Mesenchymal stem cell (in vitro differentiated cells and primary cell): Measurements from ENCODE around the gene KDM4E.
A peak's percentile ranks its signal among the peaks of the same experiment; 100 is the strongest.

Experiments used
- DNase-seq: peaks from one replicate; pipeline ENCODE4 v3.0.0-alpha.2; 2013
- H2AFZ ChIP-seq: one replicate; pipeline ENCODE4 v1.6.1; 2013; ENCODE audit warnings: low read depth, mild to moderate bottlenecking, control low read depth, inconsistent platforms, low read length, moderate library complexity
- H2AK5ac ChIP-seq: 2 replicates; pipeline ENCODE4 v1.6.1; 2013; ENCODE audit warnings: low read length, moderate library complexity, mild to moderate bottlenecking, inconsistent platforms; ENCODE audit not compliant: severe bottlenecking
- H2BK120ac ChIP-seq: one replicate; pipeline ENCODE4 v1.6.1; 2013; ENCODE audit warnings: low read depth, mild to moderate bottlenecking, inconsistent platforms, low read length, moderate library complexity
- H2BK12ac ChIP-seq, 2 experiments: one replicate each; pipeline ENCODE4 v1.6.1; 2013; ENCODE audit warnings: inconsistent platforms in 2 of 2, low read length in 2 of 2, mild to moderate bottlenecking in 2 of 2, moderate library complexity in 2 of 2, control low read depth in 1 of 2
- H2BK15ac ChIP-seq: one replicate; pipeline ENCODE4 v1.6.1; 2013; ENCODE audit warnings: mild to moderate bottlenecking, low read depth, inconsistent platforms; ENCODE audit not compliant: poor library complexity, severe bottlenecking
- H2BK5ac ChIP-seq: 2 replicates; pipeline ENCODE4 v1.6.1; 2013; ENCODE audit warnings: low read depth, mild to moderate bottlenecking, low read length, control low read depth, inconsistent platforms; ENCODE audit not compliant: poor library complexity, severe bottlenecking
- H3K14ac ChIP-seq, 2 experiments: one replicate each; pipeline ENCODE4 v1.6.1; 2013; ENCODE audit warnings: inconsistent platforms in 2 of 2, low read length in 2 of 2, control low read depth in 1 of 2, mild to moderate bottlenecking in 1 of 2, moderate library complexity in 1 of 2
- H3K18ac ChIP-seq, 2 experiments: one replicate each; pipeline ENCODE4 v1.6.1; 2013; ENCODE audit warnings: inconsistent platforms in 2 of 2, low read length in 2 of 2, control low read depth in 1 of 2, low read depth in 1 of 2, mild to moderate bottlenecking in 1 of 2
- H3K23ac ChIP-seq, 2 experiments: one replicate each; pipeline ENCODE4 v1.6.1; 2013; ENCODE audit warnings: inconsistent platforms in 2 of 2, low read length in 2 of 2, mild to moderate bottlenecking in 2 of 2, moderate library complexity in 2 of 2, control low read depth in 1 of 2
- H3K27ac ChIP-seq: 2 replicates; pipeline ENCODE4 v1.5.1; 2013; ENCODE audit warnings: mild to moderate bottlenecking, moderate library complexity, low read length, control low read depth, inconsistent platforms; ENCODE audit not compliant: poor library complexity, severe bottlenecking
- H3K27me3 ChIP-seq, 2 experiments: 2 replicates each; pipeline versions ENCODE4 v1.6.1 to v1.7.0; 2013; ENCODE audit warnings: low read length in 2 of 2, mild to moderate bottlenecking in 2 of 2, moderate library complexity in 2 of 2, control low read depth in 1 of 2, inconsistent platforms in 1 of 2; ENCODE audit not compliant: control insufficient read depth in 1 of 2, insufficient read depth in 1 of 2
- H3K36me3 ChIP-seq, 2 experiments: 2 replicates each; pipeline versions ENCODE4 v1.6.1 to v1.7.0; 2013; ENCODE audit warnings: low read length in 2 of 2, control low read depth in 1 of 2, inconsistent platforms in 1 of 2, low read depth in 1 of 2, mild to moderate bottlenecking in 1 of 2; ENCODE audit not compliant: insufficient read depth in 2 of 2, control insufficient read depth in 1 of 2
- H3K4ac ChIP-seq, 2 experiments: one replicate each; pipeline ENCODE4 v1.6.1; 2013; ENCODE audit warnings: inconsistent platforms in 2 of 2, low read length in 2 of 2, mild to moderate bottlenecking in 2 of 2, moderate library complexity in 2 of 2, control low read depth in 1 of 2, low read depth in 1 of 2
- H3K4me1 ChIP-seq: 2 replicates; pipeline ENCODE4 v1.6.1; 2013; ENCODE audit warnings: low read depth, low read length, control low read depth; ENCODE audit not compliant: control insufficient read depth, insufficient read depth
- H3K4me2 ChIP-seq: 2 replicates; pipeline ENCODE4 v1.6.1; 2013; ENCODE audit warnings: low read length, mild to moderate bottlenecking, inconsistent platforms; ENCODE audit not compliant: poor library complexity, severe bottlenecking
- H3K4me3 ChIP-seq, 2 experiments: 2 replicates each; pipeline versions ENCODE4 v1.5.1 to v1.7.0; 2013; ENCODE audit warnings: low read length in 2 of 2, mild to moderate bottlenecking in 2 of 2, control low read depth in 1 of 2, low read depth in 1 of 2; ENCODE audit not compliant: insufficient read depth in 1 of 2
- H3K79me1 ChIP-seq: replicated peaks from 2 replicates; pipeline ENCODE4 v1.6.1; 2013; ENCODE audit warnings: mild to moderate bottlenecking, control low read depth, low read length, inconsistent platforms; ENCODE audit not compliant: poor library complexity, severe bottlenecking
- H3K9ac ChIP-seq: 2 replicates; pipeline ENCODE4 v1.7.0; 2013; ENCODE audit warnings: mild to moderate bottlenecking, low read length, moderate library complexity
- H3K9me3 ChIP-seq: 2 replicates; pipeline ENCODE4 v1.7.0; 2013; ENCODE audit warnings: mild to moderate bottlenecking, low read length; ENCODE audit not compliant: control insufficient read depth
- H4K8ac ChIP-seq: one replicate; pipeline ENCODE4 v1.6.1; 2013; ENCODE audit warnings: inconsistent platforms, mild to moderate bottlenecking, low read length, moderate library complexity
- H4K91ac ChIP-seq: one replicate; pipeline ENCODE4 v1.6.1; 2013; ENCODE audit warnings: mild to moderate bottlenecking, low read length, inconsistent platforms
- WGBS: methylation state at CpG from one replicate; pipeline ENCODE4 v1.1.7; 2013; ENCODE audit warnings: mixed read lengths; 5-methylcytosine and 5-hydroxymethylcytosine counted together

The KDM4E gene

GRCh38 chr11:95054356-95054755, 29.3 kb downstream of the KDM4E start:
- Histone ChIP-seq H2BK12ac (no peak overlapping the region), H2AFZ (no peak overlapping the region), H3K27me3 (peaks cover 16 to 22% of the 10 kb centered on the region in 2 experiments), H3K9me3 (no peaks in the 10 kb centered on the region), H3K18ac (no peak overlapping the region), H4K8ac (no peak overlapping the region), H3K36me3 (no peaks in the 10 kb centered on the region), H2AK5ac (no peak overlapping the region), H3K4me2 (no peak overlapping the region), H2BK15ac (no peak overlapping the region), H4K91ac (no peak overlapping the region), H3K14ac (no peak overlapping the region), H2BK5ac (no peak overlapping the region), H2BK120ac (no peak overlapping the region), H3K4me1 (peaks cover 8% of the 10 kb centered on the region), H3K4me3 (no peak overlapping the region), H3K23ac (no peak overlapping the region), H3K9ac (no peak overlapping the region), H3K27ac (no peak overlapping the region), H3K4ac (no peak overlapping the region), H3K79me1 (no peaks in the 10 kb centered on the region)
- DNase-seq, result no peak
- 97% methylated on average over 1 of the region's 2 CpGs for WGBS

GRCh38 chr11:95055283-95055897, 30.3 kb downstream of the KDM4E start:
- Histone ChIP-seq H4K91ac (no peak overlapping the region), H2BK120ac (no peak overlapping the region), H3K14ac (no peak overlapping the region), H3K23ac (no peak overlapping the region), H3K18ac (no peak overlapping the region), H3K27ac (no peak overlapping the region), H4K8ac (no peak overlapping the region), H2AFZ (no peak overlapping the region), H3K4me3 (no peak overlapping the region), H2BK15ac (no peak overlapping the region), H3K4ac (no peak overlapping the region), H3K9me3 (no peaks in the 10 kb centered on the region), H2BK5ac (no peak overlapping the region), H3K9ac (no peak overlapping the region), H2BK12ac (no peak overlapping the region), H2AK5ac (no peak overlapping the region), H3K27me3 (peaks cover 19 to 22% of the 10 kb centered on the region in 2 experiments), H3K4me2 (no peak overlapping the region), H3K36me3 (no peaks in the 10 kb centered on the region), H3K4me1 (peaks cover 8% of the 10 kb centered on the region), H3K79me1 (no peaks in the 10 kb centered on the region)
- no peak for DNase-seq
- WGBS, result no CpG with 5 or more reads among the region's 2 CpGs

GRCh38 chr11:95057959-95058358, 32.9 kb downstream of the KDM4E start:
- no peaks in the 10 kb centered on the region for H3K36me3 ChIP-seq
- peaks cover 8% of the 10 kb centered on the region for H3K4me1 ChIP-seq
- H4K8ac ChIP-seq, result no peak overlapping the region
- H3K9me3 ChIP-seq, result no peaks in the 10 kb centered on the region
- H3K27ac ChIP-seq, result peak overlapping the region; percentile 40
- no peak overlapping the region for H2AFZ ChIP-seq
- no peak overlapping the region for H3K9ac ChIP-seq
- H3K27me3 ChIP-seq, result peaks cover 21 to 24% of the 10 kb centered on the region in 2 experiments
- no peak overlapping the region for H3K14ac ChIP-seq
- DNase-seq, result no peak
- no peak overlapping the region for H2BK15ac ChIP-seq
- no peak overlapping the region for H3K4me3 ChIP-seq
- no peak overlapping the region for H3K4ac ChIP-seq
- no peak overlapping the region for H2BK5ac ChIP-seq
- H2BK12ac ChIP-seq, result no peak overlapping the region
- H3K18ac ChIP-seq, result no peak overlapping the region
- no peaks in the 10 kb centered on the region for H3K79me1 ChIP-seq
- no peak overlapping the region for H3K23ac ChIP-seq
- no peak overlapping the region for H2BK120ac ChIP-seq
- no peak overlapping the region for H3K4me2 ChIP-seq
- WGBS, result 88% methylated on average over 8 of the region's 8 CpGs
- H2AK5ac ChIP-seq, result peak overlapping the region; percentile 50
- H4K91ac ChIP-seq, result no peak overlapping the region

- H2AK5ac ChIP-seq, result no peak overlapping the region
- no peak for DNase-seq
- no peak overlapping the region for H2BK12ac ChIP-seq
- H2AFZ ChIP-seq, result no peak overlapping the region
- peaks cover 8% of the 10 kb centered on the region for H3K4me1 ChIP-seq
- H2BK5ac ChIP-seq, result no peak overlapping the region
- no peak overlapping the region for H3K23ac ChIP-seq
- H2BK15ac ChIP-seq, result no peak overlapping the region
- H3K9me3 ChIP-seq, result no peaks in the 10 kb centered on the region
- H4K91ac ChIP-seq, result no peak overlapping the region
- no peaks in the 10 kb centered on the region for H3K79me1 ChIP-seq
- WGBS, result 91% methylated on average over 1 of the region's 1 CpG
- H3K4me2 ChIP-seq, result no peak overlapping the region
- H3K9ac ChIP-seq, result no peak overlapping the region
- no peak overlapping the region for H3K18ac ChIP-seq
- peak overlapping the region; percentile 62 for H3K27ac ChIP-seq
- no peak overlapping the region for H3K4ac ChIP-seq
- no peak overlapping the region for H3K14ac ChIP-seq
- no peak overlapping the region for H3K4me3 ChIP-seq
- no peak overlapping the region for H2BK120ac ChIP-seq
- peaks cover 17 to 19% of the 10 kb centered on the region in 2 experiments for H3K27me3 ChIP-seq
- H4K8ac ChIP-seq, result no peak overlapping the region
- H3K36me3 ChIP-seq, result no peaks in the 10 kb centered on the region
Observed at GRCh38 chr11:95058621-95059020, 33.6 kb downstream of the KDM4E start.
